HG02840 (cell line): ENCODE measurements around the gene BEND6.
A peak's percentile ranks its signal among the peaks of the same experiment; 100 is the strongest.

Source experiments
- ATAC-seq: cut with Tn5 transposase; IDR thresholded peaks from one replicate; pipeline ENCODE4 v1.9.1; 2021; ENCODE audit warnings: mild to moderate bottlenecking, moderate library complexity, moderate number of reproducible peaks; ENCODE audit not compliant: unreplicated experiment, low FRiP score

The BEND6 gene

DNA sequence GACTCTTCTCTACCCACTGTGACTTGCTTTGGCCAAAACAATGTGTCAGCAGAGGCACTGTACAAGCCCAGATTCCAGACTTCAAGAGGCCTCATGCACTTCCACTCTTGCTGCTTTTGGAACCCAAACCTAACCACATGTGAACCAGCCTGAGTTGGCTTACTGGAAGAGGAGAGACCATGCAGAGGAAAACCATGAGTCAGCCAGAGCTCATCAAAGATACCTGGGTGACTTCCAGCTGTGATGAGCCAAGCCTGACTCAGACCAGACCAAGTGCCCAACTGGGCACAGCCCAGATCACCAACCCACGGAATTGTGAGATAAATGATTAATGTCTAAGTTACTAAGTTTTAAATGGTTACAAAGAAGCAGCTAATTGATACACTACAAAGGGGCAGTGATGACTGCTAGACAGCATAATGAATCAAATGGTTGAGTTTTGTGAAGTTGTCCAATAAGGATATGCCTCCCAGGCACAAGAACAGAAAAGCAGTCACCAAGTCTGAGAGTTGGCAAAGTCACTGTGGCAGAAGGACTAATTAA is 16.2 kb upstream of the BEND6 start:
- ATAC-seq = no peak

DNA sequence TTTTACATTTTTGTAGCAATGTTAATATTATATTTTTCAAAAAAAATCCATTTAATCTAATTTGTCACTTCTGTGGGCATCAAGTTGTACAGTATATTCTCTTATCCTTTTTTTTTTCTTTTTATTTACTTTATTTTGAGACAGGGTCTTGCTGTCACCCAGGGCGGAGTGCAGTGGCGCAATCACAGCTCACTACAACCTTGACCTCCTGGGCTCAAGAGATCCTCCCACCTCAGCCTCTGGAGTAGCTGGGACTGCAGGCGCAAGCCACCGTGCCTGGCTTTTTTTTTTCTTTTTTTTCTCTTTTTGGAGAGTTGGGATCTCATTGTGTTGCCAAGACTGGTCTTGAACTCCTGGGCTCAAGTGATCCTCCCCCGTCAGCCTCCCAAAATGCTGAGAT is 14.4 kb upstream of the BEND6 start:
- no peak for ATAC-seq

DNA sequence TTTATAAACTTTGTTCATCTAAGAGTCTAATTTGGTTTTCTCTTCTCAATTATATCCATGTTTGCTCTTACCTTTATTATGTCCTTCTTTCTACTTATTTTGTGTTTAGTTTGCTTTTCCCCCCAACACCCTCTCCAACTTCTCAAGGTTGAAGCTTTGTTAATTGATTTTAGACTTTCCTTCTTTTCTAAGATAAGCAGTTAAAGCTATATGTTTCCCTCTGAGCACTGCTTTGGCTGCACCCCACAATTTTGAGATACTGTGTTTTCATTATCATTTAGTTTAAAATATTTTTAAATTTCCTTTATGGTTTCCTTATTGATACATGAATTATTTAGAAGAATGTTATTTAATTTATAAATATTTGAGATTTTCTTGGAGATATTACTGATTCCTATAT is 13.9 kb upstream of the BEND6 start:
- no peak for ATAC-seq

DNA sequence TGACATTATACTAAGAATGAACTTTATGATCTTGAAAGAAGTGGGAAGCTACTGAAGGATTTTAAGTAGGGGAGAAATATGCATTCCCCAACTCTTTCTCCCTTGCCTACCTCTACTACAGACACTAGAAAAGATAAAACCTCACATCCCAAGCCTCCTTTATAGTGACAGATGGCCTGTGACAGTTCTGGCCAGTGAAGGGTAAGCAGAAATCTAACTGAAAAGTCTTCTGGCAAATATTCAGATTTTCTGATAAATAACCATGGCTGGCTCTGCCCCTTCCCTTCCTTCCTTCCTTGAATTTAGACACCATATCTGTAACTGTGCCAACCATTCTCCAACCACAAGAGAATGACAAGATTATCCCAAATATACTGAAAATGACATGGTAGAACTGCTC is 10.2 kb upstream of the BEND6 start:
- no peak for ATAC-seq

DNA sequence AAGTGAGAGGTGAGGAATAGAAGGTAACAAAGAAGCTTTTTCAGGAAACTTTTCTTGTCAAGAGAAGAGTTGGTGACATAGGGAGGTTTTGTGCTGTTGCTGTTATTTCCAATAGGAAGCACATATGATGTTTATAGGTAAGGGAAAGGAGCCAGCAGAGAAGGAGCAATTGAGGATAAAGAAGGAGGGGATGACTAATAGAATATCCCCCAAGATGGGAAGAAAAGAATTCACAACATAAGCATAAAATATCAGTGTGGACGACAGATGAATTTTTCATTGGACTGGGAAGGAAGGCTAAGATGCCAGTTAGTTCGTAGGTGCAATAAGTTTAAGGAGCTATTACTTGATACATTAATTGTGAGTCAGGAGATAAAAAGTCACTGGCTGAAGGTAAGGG is 8.5 kb upstream of the BEND6 start:
- no peak for ATAC-seq

DNA sequence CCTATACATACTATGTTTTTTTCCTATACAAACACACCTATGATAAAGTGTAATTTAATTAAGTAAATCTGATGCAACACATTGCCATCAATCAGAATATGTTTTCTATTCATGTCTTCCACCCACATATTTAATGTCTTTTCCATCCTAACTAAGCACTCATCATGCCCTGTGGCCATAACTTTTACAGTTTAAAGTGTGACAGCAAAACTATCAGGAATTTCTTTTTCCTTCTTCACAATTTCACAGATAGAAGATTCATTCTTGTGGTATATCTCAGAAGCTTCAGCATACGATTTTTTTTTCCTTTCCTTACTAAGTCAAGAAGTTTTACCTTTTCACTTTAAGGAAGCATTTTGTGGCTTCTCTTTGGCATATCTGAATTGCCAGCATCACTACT is 7.0 kb upstream of the BEND6 start:
- no peak for ATAC-seq

DNA sequence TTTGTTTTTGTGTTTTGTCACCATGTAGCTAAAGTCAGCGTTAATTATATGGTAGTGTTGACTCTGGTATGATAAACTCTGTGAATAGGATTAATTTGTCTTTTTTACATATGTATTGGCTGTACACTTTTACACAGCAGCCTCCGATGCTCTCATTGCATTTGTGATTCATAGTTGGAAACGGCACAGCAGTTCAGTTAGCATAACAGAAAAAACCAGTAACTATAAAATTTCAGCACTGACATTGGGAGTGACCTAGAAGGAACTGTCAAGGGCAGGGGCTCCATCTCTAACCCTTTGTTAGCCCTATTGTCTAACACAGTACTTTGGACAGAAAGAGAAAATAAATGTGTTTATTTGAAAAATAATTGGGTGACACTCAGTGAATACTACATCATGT is 5.6 kb upstream of the BEND6 start:
- ATAC-seq = no peak

DNA sequence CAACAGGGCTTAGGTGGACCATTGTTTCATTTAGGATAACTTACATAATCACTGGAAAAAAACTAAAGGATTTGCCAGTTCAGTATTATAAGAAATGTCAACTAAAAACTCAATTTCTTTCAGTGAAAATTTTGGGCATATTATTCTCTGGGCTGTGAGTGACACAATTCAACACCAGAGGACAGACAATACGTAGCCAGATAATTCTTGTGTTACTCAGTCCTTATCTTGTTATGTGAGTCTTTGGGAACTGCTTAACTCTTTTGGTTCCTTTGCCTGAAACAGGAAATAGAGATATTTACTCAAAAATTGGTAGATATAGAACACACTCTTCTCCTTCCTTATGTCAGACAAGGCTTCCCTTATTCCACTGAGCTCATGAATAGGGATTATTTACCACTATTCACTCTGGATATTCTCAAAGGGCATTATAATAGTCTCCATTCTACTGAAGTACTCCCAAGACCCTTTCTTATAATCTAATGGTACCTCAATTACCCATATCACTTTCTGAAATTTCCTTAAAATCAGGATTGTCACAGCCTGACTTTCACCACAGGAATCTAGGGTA is 4.9 kb upstream of the BEND6 start:
- ATAC-seq = no peak

DNA sequence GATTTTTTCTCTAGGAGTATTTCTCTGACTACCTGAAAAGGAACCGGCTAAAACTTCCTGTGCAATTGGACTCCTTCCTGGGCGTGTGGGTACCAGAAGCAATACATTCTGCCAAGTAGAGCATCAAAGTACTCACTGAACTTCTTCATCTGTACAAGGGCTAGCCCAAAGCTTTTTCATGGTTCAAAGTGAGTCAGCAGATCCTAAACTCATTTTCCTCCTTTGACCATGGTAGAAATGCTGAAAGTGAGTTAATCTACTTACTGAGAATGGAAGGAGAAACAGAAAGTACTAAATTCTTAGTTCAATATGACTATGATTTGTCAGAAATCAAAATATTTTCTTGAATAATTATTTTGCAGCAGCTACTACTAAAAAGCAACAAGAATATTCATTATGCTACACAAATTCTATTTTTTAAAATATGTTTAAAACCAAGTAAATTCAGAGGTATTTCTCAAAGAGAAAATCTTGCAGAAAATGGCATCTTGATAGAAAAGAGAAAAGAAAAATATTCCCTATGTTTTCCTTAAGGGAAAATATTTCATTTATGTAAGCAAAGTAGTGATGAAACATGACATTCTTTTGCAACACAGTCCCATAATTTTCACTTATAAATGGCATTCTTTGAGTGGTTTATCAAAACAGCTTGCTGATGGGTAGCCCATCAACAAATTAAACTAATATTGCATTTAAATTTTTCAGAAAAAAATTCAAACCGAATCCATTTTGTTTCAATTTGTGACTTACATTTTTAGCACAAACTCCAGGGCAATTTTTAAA is 3.7 kb upstream of the BEND6 start:
- no peak for ATAC-seq

DNA sequence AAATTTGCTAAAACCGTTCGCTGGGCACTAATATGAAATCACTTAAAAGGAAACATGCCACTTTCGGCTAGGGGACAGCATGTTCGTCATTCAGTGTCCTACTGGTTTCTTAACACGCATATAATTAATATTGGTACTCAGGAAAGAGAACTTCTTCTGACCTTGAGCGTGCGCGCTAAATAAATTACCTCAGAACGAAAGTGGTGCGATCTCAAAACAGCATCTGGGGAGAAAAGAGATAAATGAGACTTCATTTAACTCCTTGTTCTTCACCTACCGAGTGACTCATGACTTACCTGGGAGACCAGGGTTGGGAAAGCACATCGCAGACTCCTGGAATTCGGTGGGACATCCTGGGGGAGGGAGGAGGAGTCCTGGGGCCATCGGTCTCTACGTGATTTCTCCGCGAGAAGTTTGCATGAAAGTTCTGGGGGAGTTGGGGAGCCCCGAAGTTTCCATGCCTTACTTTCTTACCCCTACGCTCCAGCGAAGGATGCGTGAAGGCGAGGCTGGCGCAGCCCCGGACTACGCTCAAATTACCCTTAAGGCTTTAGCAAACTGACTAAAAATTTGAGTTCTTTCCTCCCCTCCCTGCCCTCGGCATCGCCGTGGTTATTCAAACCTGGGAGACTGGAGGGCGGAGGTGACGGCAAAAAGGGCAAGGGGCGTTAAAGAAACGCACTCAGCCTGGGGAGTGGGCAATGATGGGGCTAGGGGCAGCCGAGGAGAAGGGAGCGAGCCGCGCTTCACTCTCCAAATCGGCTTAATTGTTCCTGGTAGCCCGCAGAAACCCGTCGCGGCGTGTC is 1.1 kb upstream of the BEND6 start:
- ATAC-seq = no peak

DNA sequence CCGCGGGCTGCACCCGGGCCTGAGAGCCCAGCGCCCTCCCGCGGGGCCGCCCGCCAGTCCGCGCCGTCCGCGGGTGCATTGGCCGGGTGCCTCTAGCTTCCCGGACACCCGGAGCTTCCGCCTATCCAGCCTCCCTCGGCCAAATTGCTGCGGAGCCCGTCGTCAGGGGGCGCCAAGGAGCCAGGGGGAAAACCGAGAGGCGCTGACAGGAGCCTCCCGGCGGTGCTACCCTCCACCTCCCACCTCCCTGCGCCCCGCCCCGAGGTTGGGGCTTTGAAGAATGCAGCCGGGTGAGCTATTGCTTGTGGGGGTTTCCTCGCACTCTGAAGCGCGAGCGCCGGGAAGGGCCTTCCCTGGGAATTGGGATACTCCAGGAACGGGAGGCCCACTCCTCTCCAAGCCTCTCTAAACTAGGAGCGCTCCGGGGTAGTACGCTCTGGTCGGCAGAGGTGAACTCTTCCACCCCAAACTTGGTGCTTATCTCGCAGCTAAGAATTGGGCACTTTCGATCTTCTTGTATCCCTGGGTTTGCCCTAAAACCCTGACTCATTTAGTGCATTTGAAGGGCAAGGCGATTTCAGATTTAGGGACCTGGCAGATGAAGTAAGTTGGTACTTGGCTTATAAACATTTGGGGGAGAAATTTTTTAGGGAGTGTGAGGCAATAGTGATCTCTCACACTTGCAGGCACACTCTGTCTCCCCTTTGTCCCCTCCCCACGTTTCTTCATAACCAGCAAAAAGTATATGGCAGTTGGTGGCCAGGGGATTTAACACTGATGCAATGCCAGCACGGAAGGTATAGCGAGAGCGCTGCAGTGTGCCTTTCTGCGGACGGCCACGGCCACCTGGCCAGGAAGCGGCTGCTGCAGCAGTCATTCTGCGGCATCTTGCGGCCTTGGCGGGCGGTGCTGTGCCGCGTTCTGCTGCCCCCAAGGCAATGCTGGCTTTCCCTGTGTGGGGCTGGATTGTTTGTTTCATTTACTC is 556 bp downstream of the BEND6 start:
- ATAC-seq = peak; percentile 68

DNA sequence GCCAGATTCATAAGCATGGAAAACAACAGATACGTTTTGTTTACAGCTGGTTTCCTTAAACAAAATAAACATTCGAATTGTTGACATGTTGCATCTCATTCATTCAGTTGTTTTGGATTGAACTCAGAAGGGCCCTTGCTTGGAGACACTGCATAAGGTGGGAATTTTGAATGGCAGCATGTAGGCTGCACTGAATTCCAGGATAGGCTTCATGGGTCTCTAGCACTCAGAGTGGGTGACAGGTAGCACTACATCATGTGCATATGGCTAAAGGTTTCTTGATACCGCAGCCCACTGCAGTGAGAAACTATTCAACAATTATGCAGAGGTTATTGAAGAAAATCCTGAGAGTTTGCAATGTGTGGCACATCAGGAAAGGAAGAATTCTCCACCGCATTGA is 1.6 kb downstream of the BEND6 start:
- no peak for ATAC-seq

DNA sequence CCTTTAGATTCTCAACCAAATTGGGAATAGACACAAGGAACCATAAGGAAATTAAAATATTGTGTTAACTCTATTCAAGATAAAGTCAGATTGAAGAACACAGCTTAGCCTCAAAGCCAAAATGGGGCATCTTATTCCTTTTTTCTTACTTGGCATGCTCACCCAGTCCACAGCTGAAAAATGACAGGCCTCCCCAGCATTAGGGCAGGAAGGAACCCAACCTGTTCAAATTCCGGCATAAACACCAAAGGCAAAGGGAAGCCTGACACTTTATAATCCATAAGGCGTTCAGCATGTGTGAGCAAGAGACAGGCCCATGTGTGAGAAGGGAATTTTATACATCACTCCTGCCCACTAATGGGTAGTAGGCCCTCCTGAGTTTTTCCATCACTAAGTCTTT is 2.9 kb downstream of the BEND6 start:
- no peak for ATAC-seq

DNA sequence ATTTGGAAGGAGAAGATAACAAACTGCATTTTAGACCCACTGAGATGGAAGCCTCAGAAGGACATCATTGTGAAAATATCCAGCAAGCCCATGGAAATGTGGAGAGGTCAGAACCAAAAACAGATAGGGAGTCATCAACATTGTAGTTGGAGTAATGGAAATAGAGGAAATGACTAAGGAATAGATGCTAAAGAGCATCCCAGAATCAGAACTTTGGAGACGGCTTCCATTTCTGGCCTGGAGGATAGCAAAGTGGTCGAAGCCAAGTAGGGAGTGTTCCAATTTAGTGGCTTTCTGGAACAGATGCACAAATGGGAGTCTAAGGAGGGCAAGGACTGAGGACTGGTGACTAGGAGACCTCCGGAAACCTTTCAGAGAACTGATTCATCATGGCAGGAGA is 3.6 kb downstream of the BEND6 start:
- no peak for ATAC-seq

DNA sequence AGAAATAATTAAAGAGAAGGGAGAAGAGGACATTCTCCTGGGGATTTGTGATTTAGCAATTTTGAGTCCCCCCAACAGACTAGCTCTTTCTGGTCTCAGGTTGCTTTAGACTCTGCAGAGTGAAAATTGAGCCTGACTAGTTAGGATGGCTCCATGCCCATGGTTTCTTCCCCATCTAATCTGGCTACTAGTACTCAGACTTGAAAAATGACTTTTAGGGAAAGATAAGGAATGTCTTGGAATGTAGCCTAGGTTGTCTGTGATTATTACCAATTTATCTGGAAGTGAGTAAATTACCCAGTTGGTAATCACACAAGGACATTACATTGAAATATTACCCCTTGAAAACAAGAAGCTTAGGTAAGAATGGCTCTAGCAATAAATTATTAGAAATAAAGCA is 4.2 kb downstream of the BEND6 start:
- ATAC-seq = no peak

DNA sequence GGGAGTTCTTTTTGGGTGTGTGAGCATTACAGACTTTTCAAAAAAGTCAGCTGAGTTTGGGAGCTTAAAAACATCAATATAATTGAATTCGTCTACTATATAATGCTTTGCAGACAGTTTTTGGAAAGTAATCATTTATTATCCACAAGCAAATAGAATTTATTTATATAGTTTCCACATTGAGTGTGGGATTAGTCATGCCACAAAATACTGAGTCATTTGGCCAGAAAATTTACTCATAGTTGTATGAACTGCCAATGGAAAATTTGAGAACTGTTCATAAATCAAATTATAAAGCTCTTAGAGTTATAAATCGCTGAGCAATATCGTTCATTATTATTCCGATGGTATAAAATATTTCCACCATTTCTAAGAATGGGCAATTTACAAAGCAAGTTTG is 5.0 kb downstream of the BEND6 start:
- no peak for ATAC-seq

DNA sequence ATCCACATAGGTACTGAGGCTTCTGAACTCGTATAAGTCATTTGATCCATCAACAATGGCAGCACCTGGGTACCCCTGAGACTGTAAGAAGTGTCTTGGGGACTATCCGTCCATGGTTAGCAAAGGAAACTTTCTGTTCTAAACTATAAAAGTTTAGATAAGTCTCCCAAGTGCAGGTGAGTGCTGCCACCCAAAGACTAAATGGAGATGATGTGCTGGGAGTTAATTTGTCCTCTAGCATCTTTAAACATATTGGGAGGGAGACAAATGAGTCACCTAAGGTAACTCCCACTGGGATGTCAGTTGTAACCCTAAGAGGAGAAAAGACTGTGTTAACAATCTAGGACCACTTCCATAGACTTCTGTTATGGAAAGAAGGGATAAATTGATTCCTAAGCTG is 6.2 kb downstream of the BEND6 start:
- ATAC-seq = no peak

DNA sequence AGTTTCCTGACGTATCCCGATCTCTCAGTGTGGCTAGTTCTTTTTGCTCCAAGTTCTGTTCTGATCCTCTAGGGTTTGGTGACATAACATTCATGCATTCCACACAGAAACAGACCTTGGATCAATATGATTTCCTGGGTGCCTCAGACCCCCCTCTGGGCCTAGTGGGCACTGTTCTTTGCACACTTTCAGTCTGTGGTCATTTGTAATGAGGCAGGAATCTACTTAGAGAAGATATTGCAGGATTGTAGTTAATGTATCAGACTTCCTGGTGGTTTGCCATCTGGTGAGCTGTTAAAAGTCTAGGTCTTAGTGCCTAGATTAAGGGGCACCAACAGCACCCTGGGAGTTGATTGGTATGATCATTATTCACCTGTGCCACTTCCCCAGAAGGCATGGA is 7.5 kb downstream of the BEND6 start:
- no peak for ATAC-seq

DNA sequence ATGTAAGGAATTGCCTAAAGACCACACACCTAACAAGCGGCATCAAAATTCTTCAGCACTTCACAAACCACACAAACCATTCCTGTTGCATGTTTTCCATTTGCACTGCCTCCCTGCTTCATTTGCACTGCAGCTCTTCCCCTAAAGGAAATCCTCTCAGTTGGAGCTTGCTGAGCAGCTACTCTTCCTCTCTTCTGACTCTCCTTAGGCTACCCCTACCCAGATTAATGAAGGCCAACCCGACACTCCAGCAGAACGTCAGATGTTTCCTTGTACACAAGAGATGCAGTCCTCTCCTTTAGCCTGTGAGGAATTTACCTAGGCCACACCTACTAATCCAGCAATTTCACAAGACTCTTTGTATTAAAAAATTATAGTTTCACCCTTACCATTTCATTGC is 8.1 kb downstream of the BEND6 start:
- ATAC-seq = no peak

DNA sequence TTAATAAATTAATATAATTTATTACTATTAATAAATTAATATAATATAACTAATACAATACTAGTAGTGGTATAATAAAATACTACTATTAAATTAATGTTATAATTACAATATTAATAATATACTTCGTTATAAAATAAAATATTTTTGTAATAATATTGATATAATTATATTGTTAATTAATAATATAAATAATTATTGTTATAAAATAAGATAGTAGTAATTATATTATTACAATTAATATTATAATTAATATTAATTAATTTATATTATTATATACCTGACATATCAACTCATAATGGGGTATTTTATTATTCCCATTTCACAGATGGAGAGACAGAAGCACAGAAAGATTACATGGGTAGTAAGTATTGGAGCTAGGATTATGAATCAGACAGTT is 8.9 kb downstream of the BEND6 start:
- ATAC-seq = no peak
